SK-N-SH (cell line): ENCODE data around the gene SPATA31C1. TPM values are rescaled to one million over a fixed set of nuclear protein-coding genes. Genes with fewer than 3 reads are reported as not detected.
A peak's percentile ranks its signal among the peaks of the same experiment; 100 is the strongest.

Experiments
- CTCF ChIA-PET: fragments of 300-600, 350-600 bp; formaldehyde crosslinking; extraction: SDS; loops from one replicate; lab custom pipeline; 2021; lab: Yijun Ruan, JAX
- POLR2A ChIA-PET: fragments of 350-600 bp; sonication (Branson Sonifier 250); formaldehyde crosslinking; extraction: SDS; loops from one replicate; lab custom pipeline; 2020; ENCODE audit warnings: antibody characterized with exemption, inconsistent platforms; lab: Yijun Ruan, JAX
- DNase-seq: peaks from one replicate; pipeline ENCODE4 v3.0.0; 2012
- H2AFZ ChIP-seq: fragments of 200-600 bp; sonication (generic); 2 replicates; pipeline ENCODE4 v1.8.1; 2016; ENCODE audit warnings: antibody characterized with exemption, mild to moderate bottlenecking, low read depth
- H3F3A ChIP-seq: fragments of 200-600 bp; sonication (generic); replicated peaks from 2 replicates; pipeline ENCODE3; 2016; ENCODE audit warnings: antibody characterized with exemption, mild to moderate bottlenecking; ENCODE audit not compliant: insufficient read depth
- H3K27ac ChIP-seq, 2 experiments: fragments of 200-500 bp in 1 of 2; fragments of 200-600 bp in 1 of 2; sonication (Bioruptor generic) in 1 of 2; sonication (generic), shearing (Covaris generic) in 1 of 2; 2 replicates each; pipeline versions ENCODE4 v1.5.1 to v1.6.1; 2014 to 2016; ENCODE audit warnings: low read depth in 2 of 2, inconsistent platforms in 1 of 2, low read length in 1 of 2, mild to moderate bottlenecking in 1 of 2, mixed read lengths in 1 of 2
- H3K27me3 ChIP-seq: fragments of 200-600 bp; sonication (generic), shearing (Covaris generic); 2 replicates; pipeline ENCODE4 v1.6.1; 2016; ENCODE audit warnings: mixed run types; ENCODE audit not compliant: insufficient read depth
- H3K36me3 ChIP-seq, 2 experiments: fragments of 200-500 bp in 1 of 2; fragments of 200-600 bp in 1 of 2; sonication (Bioruptor generic) in 1 of 2; sonication (generic) in 1 of 2; replicated peaks in 1 of 2; 2 replicates each; pipeline versions ENCODE3 to v1.5.1; 2014 to 2016; ENCODE audit warnings: low read length in 1 of 2, mild to moderate bottlenecking in 1 of 2; ENCODE audit not compliant: insufficient read depth in 2 of 2, control insufficient read depth in 1 of 2
- H3K4me1 ChIP-seq, 2 experiments: fragments of 200-500 bp in 1 of 2; fragments of 200-600 bp in 1 of 2; sonication (Bioruptor generic) in 1 of 2; sonication (generic), shearing (Covaris generic) in 1 of 2; 2 replicates each; pipeline versions ENCODE4 v1.5.1 to v1.6.1; 2014 to 2016; ENCODE audit warnings: low read depth in 1 of 2, low read length in 1 of 2, mixed run types in 1 of 2; ENCODE audit not compliant: insufficient read depth in 2 of 2, control insufficient read depth in 1 of 2
- H3K4me2 ChIP-seq: fragments of 200-600 bp; sonication (generic), shearing (Covaris generic); 2 replicates; pipeline ENCODE4 v1.6.1; 2017; ENCODE audit warnings: mixed run types
- H3K4me3 ChIP-seq, 2 experiments: fragments of 200-500 bp in 1 of 2; fragments of 200-600 bp in 1 of 2; sonication (Bioruptor generic) in 1 of 2; sonication (generic), shearing (Covaris generic) in 1 of 2; 2 replicates each; pipeline versions ENCODE4 v1.5.1 to v1.8.1; 2014 to 2016; ENCODE audit warnings: low read depth in 2 of 2, inconsistent platforms in 1 of 2, low read length in 1 of 2, mild to moderate bottlenecking in 1 of 2, mixed read lengths in 1 of 2, moderate library complexity in 1 of 2
- H3K79me2 ChIP-seq: fragments of 200-600 bp; sonication (generic); 2 replicates; pipeline ENCODE4 v1.8.1; 2017; ENCODE audit warnings: mild to moderate bottlenecking; ENCODE audit not compliant: insufficient read depth
- H3K9ac ChIP-seq: fragments of 200-600 bp; sonication (generic); 2 replicates; pipeline ENCODE4 v1.6.1; 2017; ENCODE audit warnings: mixed run types
- H3K9me2 ChIP-seq: fragments of 200-600 bp; sonication (generic); 2 replicates; pipeline ENCODE4 v1.6.1; 2017; ENCODE audit warnings: mixed run types
- H3K9me3 ChIP-seq: fragments of 200-600 bp; sonication (generic); 2 replicates; pipeline ENCODE4 v1.6.1; 2017; ENCODE audit warnings: mixed run types, mild to moderate bottlenecking, moderate library complexity
- H4K20me1 ChIP-seq: fragments of 200-600 bp; sonication (generic); 2 replicates; pipeline ENCODE4 v1.6.1; 2017; ENCODE audit warnings: mild to moderate bottlenecking, mixed run types; ENCODE audit not compliant: insufficient read depth
- CHD2 ChIP-seq: fragments of 150-350 bp; IDR thresholded peaks from 2 replicates; pipeline ENCODE4 v1.6.1; 2018; ENCODE audit warnings: low read length; ENCODE audit not compliant: partially characterized antibody
- CTCF ChIP-seq: fragments of 200-600 bp; sonication (generic); IDR thresholded peaks from 2 replicates; pipeline ENCODE4 v1.6.1; 2017; ENCODE audit warnings: antibody characterized with exemption, mild to moderate bottlenecking, moderate library complexity
- ELF1 ChIP-seq: IDR thresholded peaks from 2 replicates; pipeline ENCODE4 v1.4.0; 2012
- EP300 ChIP-seq, 2 experiments: IDR thresholded peaks; 2 replicates each; pipeline versions ENCODE4 v1.4.0 to v1.6.1; 2012; ENCODE audit warnings: borderline replicate concordance in 1 of 2, low read depth in 1 of 2, low read length in 1 of 2
- EZH2phosphoT487 ChIP-seq: fragments of 200-600 bp; sonication (generic); IDR thresholded peaks from 2 replicates; pipeline ENCODE4 v1.6.1; 2017; ENCODE audit warnings: low read depth, mixed run types, mild to moderate bottlenecking, antibody characterized with exemption, moderate library complexity, borderline replicate concordance
- FOSL2 ChIP-seq: IDR thresholded peaks from 2 replicates; pipeline ENCODE4 v1.4.0; 2012; ENCODE audit warnings: low read depth, mild to moderate bottlenecking, moderate library complexity, borderline replicate concordance
- FOXJ3 ChIP-seq: sonication (generic); formaldehyde crosslinking; IDR thresholded peaks from 2 replicates; pipeline ENCODE4 v1.5.1; 2020; ENCODE audit warnings: mild to moderate bottlenecking, missing genetic modification reagents
- FOXM1 ChIP-seq: IDR thresholded peaks from 2 replicates; pipeline ENCODE4 v1.4.0; 2012; ENCODE audit warnings: low read depth, mild to moderate bottlenecking
- GABPA ChIP-seq: IDR thresholded peaks from 2 replicates; pipeline ENCODE4 v1.4.0; 2012; ENCODE audit warnings: low read depth, mild to moderate bottlenecking
- GATA2 ChIP-seq: sonication (generic); formaldehyde crosslinking; IDR thresholded peaks from 2 replicates; pipeline ENCODE4 v1.5.0; 2020; ENCODE audit warnings: mild to moderate bottlenecking, missing genetic modification reagents
- MAX ChIP-seq: IDR thresholded peaks from 2 replicates; pipeline ENCODE4 v1.4.0; 2012; ENCODE audit warnings: low read depth
- NFIC ChIP-seq: IDR thresholded peaks from 2 replicates; pipeline ENCODE4 v1.4.0; 2012; ENCODE audit warnings: borderline replicate concordance
- NRF1 ChIP-seq: IDR thresholded peaks from 2 replicates; pipeline ENCODE4 v1.6.1; 2012; ENCODE audit warnings: low read depth, mild to moderate bottlenecking, low read length
- RAD21 ChIP-seq: IDR thresholded peaks from 2 replicates; pipeline ENCODE4 v1.6.1; 2012; ENCODE audit warnings: mild to moderate bottlenecking, low read length
- RCOR1 ChIP-seq: fragments of 150-350 bp; IDR thresholded peaks from 2 replicates; pipeline ENCODE4 v1.6.1; 2017; ENCODE audit warnings: antibody characterized with exemption, low read length
- RFX5 ChIP-seq: IDR thresholded peaks from 2 replicates; pipeline ENCODE4 v1.6.1; 2012; ENCODE audit warnings: mild to moderate bottlenecking, improper control_type of control experiment, low read length
- RXRA ChIP-seq: IDR thresholded peaks from 2 replicates; pipeline ENCODE4 v1.4.0; 2012; ENCODE audit warnings: low read depth, mild to moderate bottlenecking, borderline replicate concordance
- SMC3 ChIP-seq: IDR thresholded peaks from 2 replicates; pipeline ENCODE4 v1.6.1; 2012; ENCODE audit warnings: low read depth, low read length, improper control_type of control experiment
- TCF12 ChIP-seq: IDR thresholded peaks from 2 replicates; pipeline ENCODE4 v1.4.0; 2012
- ZBTB33 ChIP-seq: IDR thresholded peaks from 2 replicates; pipeline ENCODE4 v1.4.0; 2012; ENCODE audit warnings: low read depth, borderline replicate concordance
- WGBS: methylation state at CpG from one replicate; pipeline ENCODE4 v1.1.6; 2017; ENCODE audit warnings: low lambda C conversion rate; 5-methylcytosine and 5-hydroxymethylcytosine counted together
- polyA plus RNA-seq, 3 experiments: library from polyadenylated mRNA; depleted of rRNA; stranded (reverse); fragments of >200 nt; gene quantifications; 2 replicates each; pipeline ENCODE4 v1.2.3, GENCODE V29; 2012
- TF ChIP-seq, protein P1 (sequence below): fragments of 150-350 bp; IDR thresholded peaks from 2 replicates; pipeline ENCODE4 v1.6.1; 2017; ENCODE audit warnings: antibody characterized with exemption, low read length, low read depth, borderline replicate concordance

Gene SPATA31C1
- polyA plus RNA-seq, 1 of the 3 experiments (the other 2 are of a cell fraction): not detected

DNA sequence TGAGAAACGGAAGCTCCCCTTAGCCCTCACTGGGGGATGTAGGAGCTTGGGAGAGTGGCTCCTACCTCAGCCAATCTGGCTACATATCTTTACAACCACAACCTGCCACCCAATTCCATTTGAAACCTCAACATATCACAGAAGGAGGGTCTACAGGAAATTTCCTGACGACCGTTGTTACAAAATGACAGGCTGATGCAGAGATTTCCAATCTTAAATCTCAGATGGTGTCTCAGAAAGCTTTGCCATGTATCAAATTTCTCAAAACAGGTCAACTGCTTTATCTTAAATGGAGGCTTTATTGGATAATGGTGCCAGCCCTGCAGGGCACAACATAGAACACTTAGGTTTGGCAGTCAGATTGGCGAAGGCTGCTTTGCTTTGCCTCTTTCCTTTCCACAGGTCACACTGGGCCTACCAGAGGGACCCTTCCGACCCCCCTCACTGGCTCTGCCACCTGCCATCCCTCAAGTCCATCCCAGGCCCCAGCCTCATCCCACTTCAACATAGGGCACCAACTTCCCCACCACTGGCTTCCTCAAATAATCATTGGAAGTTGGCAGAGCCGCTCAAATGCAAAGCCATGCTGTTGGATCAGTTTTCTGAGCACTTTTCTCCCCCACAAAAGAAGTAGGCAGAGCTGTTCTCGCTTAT, 46.2 kb upstream of the SPATA31C1 start:
- H3K27me3 ChIP-seq: no peaks in the 10 kb centered on the region
- H3K9me3 ChIP-seq: no peaks in the 10 kb centered on the region
- H3K9ac ChIP-seq: no peak overlapping the region
- no peaks in the 10 kb centered on the region for H3K79me2 ChIP-seq
- no peak overlapping the region for H3K4me3 ChIP-seq
- H3K36me3 ChIP-seq: no peaks in the 10 kb centered on the region
- no peak overlapping the region for H2AFZ ChIP-seq
- ChIA-PET CTCF (interaction anchor here (1.2 kb wide), 1 partner anchor 11 kb away, joined by 4 read pairs; the partner anchor contains the start of gene SPATA31E1), POLR2A (no interaction called here)
- 67% methylated on average over 7 of the region's 7 CpGs for WGBS
- peak; percentile 60 for TF ChIP-seq GATA2 (CRISPR knock-in tag)
- TF ChIP-seq, protein P1, sequence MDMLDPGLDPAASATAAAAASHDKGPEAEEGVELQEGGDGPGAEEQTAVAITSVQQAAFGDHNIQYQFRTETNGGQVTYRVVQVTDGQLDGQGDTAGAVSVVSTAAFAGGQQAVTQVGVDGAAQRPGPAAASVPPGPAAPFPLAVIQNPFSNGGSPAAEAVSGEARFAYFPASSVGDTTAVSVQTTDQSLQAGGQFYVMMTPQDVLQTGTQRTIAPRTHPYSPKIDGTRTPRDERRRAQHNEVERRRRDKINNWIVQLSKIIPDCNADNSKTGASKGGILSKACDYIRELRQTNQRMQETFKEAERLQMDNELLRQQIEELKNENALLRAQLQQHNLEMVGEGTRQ: no peak
- peaks cover 0 to 18% of the 10 kb centered on the region in 2 experiments; a peak in 1 of 4 replicates for H3K4me1 ChIP-seq
- no peak overlapping the region; a peak in 1 of 4 replicates for H3K27ac ChIP-seq
- H3K4me2 ChIP-seq: no peak overlapping the region
- no peaks in the 10 kb centered on the region for H3F3A ChIP-seq
- H3K9me2 ChIP-seq: no peaks in the 10 kb centered on the region
- no peaks in the 10 kb centered on the region for H4K20me1 ChIP-seq
- DNase-seq: peak; percentile 40

GRCh38 chr9:87872079-87872624, 45.6 kb upstream of the SPATA31C1 start:
- H2AFZ ChIP-seq: no peak overlapping the region
- no peak for TF ChIP-seq ZBTB33
- TF ChIP-seq EP300 (IDR thresholded peaks at IDR 0.05; ENCODE audit: borderline replicate concordance in 1 of 2, low read depth in 1 of 2, low read length in 1 of 2): peak in 1 of 2 experiments; percentile 43; a peak in 1 of 4 replicates
- no peak for TF ChIP-seq RFX5
- TF ChIP-seq, protein P1: no peak
- TF ChIP-seq MAX: no peak
- no peak for TF ChIP-seq NFIC
- TF ChIP-seq EZH2phosphoT487: no peak
- no peak for TF ChIP-seq SMC3
- TF ChIP-seq RAD21: no peak
- TF ChIP-seq RXRA: no peak
- TF ChIP-seq FOXJ3 (CRISPR knock-in tag): no peak
- no peak for TF ChIP-seq GABPA
- no peak for TF ChIP-seq CHD2
- TF ChIP-seq FOXM1: no peak
- no peak for TF ChIP-seq CTCF
- 0 out of 2 replicates have a peak, but pooled peaks have one; percentile 20 for TF ChIP-seq RCOR1
- no peak for TF ChIP-seq TCF12
- no peak for TF ChIP-seq FOSL2
- TF ChIP-seq ELF1: no peak
- no peak for TF ChIP-seq NRF1
- peak; percentile 29 for TF ChIP-seq GATA2 (CRISPR knock-in tag)

More at GRCh38 chr9:87872079-87872624, 45.6 kb upstream of the SPATA31C1 start:
- H3K79me2 ChIP-seq: no peaks in the 10 kb centered on the region
- no peak overlapping the region for H3K9ac ChIP-seq
- no peaks in the 10 kb centered on the region for H3K9me2 ChIP-seq
- H3K27ac ChIP-seq: no peak overlapping the region; a peak in 1 of 4 replicates
- 61% methylated on average over 2 of the region's 8 CpGs for WGBS
- no peaks in the 10 kb centered on the region for H3K9me3 ChIP-seq
- no peaks in the 10 kb centered on the region for H3K36me3 ChIP-seq
- H3K4me3 ChIP-seq: no peak overlapping the region
- peak; percentile 85 for DNase-seq
- H3K27me3 ChIP-seq: no peaks in the 10 kb centered on the region
- no peak overlapping the region for H3K4me2 ChIP-seq
- H4K20me1 ChIP-seq: no peaks in the 10 kb centered on the region
- ChIA-PET POLR2A (no interaction called here), CTCF (interaction anchor here (1.2 kb wide), 1 partner anchor 10 kb away, joined by 4 read pairs; the partner anchor contains the start of gene SPATA31E1)
- H3K4me1 ChIP-seq: peaks cover 0 to 18% of the 10 kb centered on the region in 2 experiments; a peak in 1 of 4 replicates
- H3F3A ChIP-seq: no peaks in the 10 kb centered on the region
